Coronary artery (tissue), 2 donors: Measurements from ENCODE around the gene KLHL28.

ENCODE experiments used
- DNase-seq: peaks from one replicate; pipeline ENCODE4 v3.0.0-alpha.2; 2017; ENCODE audit warnings: low spot score
- H3K27ac ChIP-seq, 2 donors: fragments of 200-600 bp; sonication (generic); one replicate each; pipeline ENCODE4 v1.5.1; 2016 to 2019
- H3K4me3 ChIP-seq: fragments of 200-600 bp; sonication (generic); 2 replicates; pipeline ENCODE4 v1.5.1; 2016; ENCODE audit warnings: mild to moderate bottlenecking, moderate library complexity
- CTCF ChIP-seq: fragments of 200-600 bp; sonication (generic); IDR thresholded peaks from one replicate; pipeline ENCODE4 v1.5.1; 2019; ENCODE audit warnings: antibody characterized with exemption

KLHL28 gene

GRCh38 chr14:44951051-44951450 is 10.7 kb downstream of the KLHL28 start:
- no peak for TF ChIP-seq CTCF
- H3K4me3 ChIP-seq = no peak overlapping the region
- no peak overlapping the region for H3K27ac ChIP-seq
- DNase-seq = no peak

- no peak for DNase-seq
- no peak for TF ChIP-seq CTCF
- Histone ChIP-seq H3K4me3 (no peak overlapping the region), H3K27ac (no peak overlapping the region)
These were observed 16.5 kb downstream of the KLHL28 start for GRCh38 chr14:44945264-44945663.

- Histone ChIP-seq H3K4me3 (no peak overlapping the region), H3K27ac (no peak overlapping the region)
- TF ChIP-seq CTCF = no peak
- DNase-seq = no peak
These were observed 17.6 kb downstream of the KLHL28 start for GRCh38 chr14:44944107-44944506.

- DNase-seq = no peak
- Histone ChIP-seq H3K27ac (no peak overlapping the region), H3K4me3 (no peak overlapping the region)
- no peak for TF ChIP-seq CTCF
These were observed 19.3 kb downstream of the KLHL28 start for GRCh38 chr14:44942436-44942835.

GRCh38 chr14:44941591-44941990 is 20.2 kb downstream of the KLHL28 start:
- no peak for TF ChIP-seq CTCF
- no peak overlapping the region for H3K27ac ChIP-seq
- no peak overlapping the region for H3K4me3 ChIP-seq
- no peak for DNase-seq

GRCh38 chr14:44940944-44941343 is 20.8 kb downstream of the KLHL28 start:
- no peak for DNase-seq
- no peak overlapping the region for H3K4me3 ChIP-seq
- no peak for TF ChIP-seq CTCF
- no peak overlapping the region for H3K27ac ChIP-seq

- TF ChIP-seq CTCF = no peak
- no peak overlapping the region for H3K27ac ChIP-seq
- no peak overlapping the region for H3K4me3 ChIP-seq
- no peak for DNase-seq
These were observed 21.5 kb downstream of the KLHL28 start for GRCh38 chr14:44940211-44940610.
